GM19455 (cell line): ENCODE measurements around the gene CLDN5.

Experiments
- ATAC-seq: cut with Tn5 transposase; IDR thresholded peaks from one replicate; pipeline ENCODE4 v1.9.1; 2021; ENCODE audit not compliant: unreplicated experiment

CLDN5 gene

GRCh38 chr22:19524170-19525115 lies at the start of gene CLDN5:
Gene CLDN5, minus strand, starts transcription at chr22:19524410. Its CDS starts 155 bp downstream, at chr22:19524255.
- no peak for ATAC-seq

GRCh38 chr22:19571995-19572394 lies 47.8 kb upstream of the CLDN5 start:
- no peak for ATAC-seq

- ATAC-seq: no peak
Observed at GRCh38 chr22:19571207-19571795, 47.1 kb upstream of the CLDN5 start.

GRCh38 chr22:19569976-19570375 lies 45.8 kb upstream of the CLDN5 start:
- no peak for ATAC-seq

- ATAC-seq: no peak
Observed at GRCh38 chr22:19569276-19569640, 45.0 kb upstream of the CLDN5 start.

- no peak for ATAC-seq
Observed at GRCh38 chr22:19568337-19569275, 44.4 kb upstream of the CLDN5 start.

GRCh38 chr22:19567157-19568009 lies 43.2 kb upstream of the CLDN5 start:
- no peak for ATAC-seq

- no peak for ATAC-seq
Observed at GRCh38 chr22:19566279-19567156, 42.3 kb upstream of the CLDN5 start.

GRCh38 chr22:19565382-19566278 lies 41.4 kb upstream of the CLDN5 start:
- no peak for ATAC-seq

- no peak for ATAC-seq
Observed at GRCh38 chr22:19559956-19560355, 35.7 kb upstream of the CLDN5 start.

GRCh38 chr22:19559324-19559811 lies 35.2 kb upstream of the CLDN5 start:
- ATAC-seq: no peak

GRCh38 chr22:19556963-19557545 lies 32.8 kb upstream of the CLDN5 start:
- ATAC-seq: no peak

- ATAC-seq: no peak
Observed at GRCh38 chr22:19555651-19556050, 31.4 kb upstream of the CLDN5 start.

GRCh38 chr22:19554834-19555404 lies 30.7 kb upstream of the CLDN5 start:
- no peak for ATAC-seq

- no peak for ATAC-seq
Observed at GRCh38 chr22:19553201-19553600, 29.0 kb upstream of the CLDN5 start.

- no peak for ATAC-seq
Observed at GRCh38 chr22:19550382-19550781, 26.2 kb upstream of the CLDN5 start.

GRCh38 chr22:19549428-19549827 lies 25.2 kb upstream of the CLDN5 start:
- ATAC-seq: no peak
